Activated T-cell treated with anti-CD3 and anti-CD28 coated beads, Interleukin-2, amount 50 U/mL, for 72 hours (primary cell): Measurements from ENCODE around the gene EYA4. TPM values are rescaled to one million over a fixed set of nuclear protein-coding genes. Genes with fewer than 3 reads are reported as not detected.

Experiments
- ATAC-seq, 2 donors: fragments of 150-1000 bp; cut with Tn5 transposase; replicated peaks in 1 of 2; 2 replicates each; pipeline ENCODE4 v1.10.0; 2021; ENCODE audit warnings: moderate library complexity in 2 of 2, mild to moderate bottlenecking in 1 of 2
- DNase-seq, 2 donors: peaks; one replicate each; pipeline ENCODE4 v3.0.0; 2021 to 2022; ENCODE audit warnings: mixed read lengths in 1 of 2
- H3K27ac Mint-ChIP-seq: one replicate; pipeline ENCODE4 v1.8.0; 2022; ENCODE audit warnings: mild to moderate bottlenecking, moderate library complexity, mixed read lengths
- H3K27me3 Mint-ChIP-seq: one replicate; pipeline ENCODE4 v1.8.0; 2022; ENCODE audit warnings: low read depth, mixed read lengths
- H3K36me3 Mint-ChIP-seq, 2 donors: one replicate each; pipeline ENCODE4 v1.8.0; 2022; ENCODE audit warnings: mixed read lengths in 2 of 2, mild to moderate bottlenecking in 1 of 2; ENCODE audit not compliant: insufficient read depth in 2 of 2
- H3K4me1 Mint-ChIP-seq: one replicate; pipeline ENCODE4 v1.8.0; 2022; ENCODE audit warnings: low read depth, mixed read lengths
- H3K4me3 Mint-ChIP-seq, 2 donors: one replicate each; pipeline ENCODE4 v1.8.0; 2022; ENCODE audit warnings: mild to moderate bottlenecking in 2 of 2, mixed read lengths in 2 of 2, moderate library complexity in 2 of 2
- H3K9me3 Mint-ChIP-seq, 2 donors: one replicate each; pipeline ENCODE4 v1.8.0; 2022; ENCODE audit warnings: mixed read lengths in 2 of 2
- total RNA-seq, 2 donors: library from RNA; stranded (reverse); gene quantifications; one replicate each; pipeline ENCODE4 v1.2.3, GENCODE V29; 2022

The EYA4 gene
- total RNA-seq, 2 donors from 2014 or later, result not detected

DNA sequence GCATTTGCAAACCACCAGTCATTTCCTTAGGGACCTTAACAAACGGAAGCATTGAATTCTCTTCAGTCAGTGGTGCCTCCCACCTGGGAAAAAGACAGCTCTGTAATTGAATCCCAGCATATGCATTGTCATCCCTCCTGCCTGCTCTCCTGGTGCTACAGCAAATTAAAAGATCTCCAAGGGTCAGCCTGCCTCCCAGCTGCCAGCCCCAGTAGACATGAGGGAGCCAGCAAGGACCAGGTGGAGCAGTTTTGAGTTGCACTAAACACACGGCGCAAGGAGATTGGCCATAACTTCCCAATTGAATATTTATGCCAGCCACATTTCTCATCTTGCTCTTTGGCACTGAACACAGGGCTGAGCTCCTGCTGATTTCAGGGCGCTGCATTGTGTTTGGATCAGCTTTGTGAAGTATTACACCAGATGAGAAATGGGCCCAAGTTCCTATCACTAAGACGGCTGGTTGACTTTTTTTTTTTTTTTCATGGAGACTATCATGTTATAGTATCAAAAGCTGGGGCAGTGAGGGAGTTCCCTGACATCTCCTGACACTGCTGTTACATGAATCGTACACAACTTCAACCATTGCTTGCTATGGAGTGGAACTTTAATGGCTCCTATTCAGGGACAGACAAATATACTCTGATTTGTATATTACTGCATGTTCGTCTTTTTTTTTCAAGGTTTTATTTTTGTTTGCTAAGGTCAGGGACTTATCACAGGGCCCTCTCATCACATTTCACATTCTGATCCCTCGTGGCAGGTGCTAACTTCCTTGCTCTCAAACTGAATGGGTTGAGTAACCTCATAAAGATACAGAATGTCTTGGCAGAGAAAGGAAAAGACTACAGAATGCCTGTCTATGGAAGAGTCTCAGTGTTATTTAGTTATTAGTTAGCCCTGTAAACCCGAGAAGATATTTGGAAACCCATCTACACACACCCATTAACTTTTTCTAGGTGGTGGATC lies 191.1 kb downstream of the EYA4 start:
- Mint-ChIP-seq H3K36me3 (no peaks in the 10 kb centered on the region), H3K9me3 (no peaks in the 10 kb centered on the region), H3K4me1 (no peaks in the 10 kb centered on the region), H3K4me3 (no peak overlapping the region), H3K27ac (no peak overlapping the region), H3K27me3 (no peaks in the 10 kb centered on the region)
- ATAC-seq (no peak), DNase-seq (no peak)

DNA sequence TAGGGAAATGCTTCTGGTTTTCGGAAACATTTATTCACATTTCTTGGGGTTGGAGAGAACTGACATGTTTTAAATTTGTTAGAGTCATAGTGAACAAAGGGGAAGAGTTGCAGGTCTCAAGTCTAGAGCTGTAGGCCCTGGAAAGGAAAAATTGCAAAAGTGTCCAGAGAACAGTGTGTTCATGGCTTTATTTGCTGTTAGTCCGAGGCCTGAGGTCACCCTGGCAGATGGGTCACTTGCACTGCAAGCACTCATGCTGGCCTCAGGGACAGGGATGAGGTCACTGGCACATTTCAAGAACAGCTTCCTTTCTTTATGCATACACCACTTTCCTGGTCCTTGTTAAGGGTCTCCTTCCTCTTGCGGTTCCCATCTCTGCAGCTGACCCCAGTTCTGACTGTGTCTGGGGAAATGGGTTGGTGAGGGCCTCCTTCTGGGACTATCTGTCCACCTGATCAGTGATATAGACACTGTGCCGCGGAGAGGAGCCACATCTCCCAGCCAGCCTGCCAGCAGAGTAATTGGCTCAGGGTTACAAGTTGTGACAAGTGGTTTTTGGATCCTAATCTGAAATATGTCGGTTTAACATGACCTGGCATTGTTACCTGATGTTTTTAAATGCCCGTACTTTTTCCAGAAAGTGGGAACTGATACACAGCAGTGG lies 194.0 kb downstream of the EYA4 start:
- H3K4me1 Mint-ChIP-seq, result no peaks in the 10 kb centered on the region
- no peak overlapping the region for H3K27ac Mint-ChIP-seq
- no peaks in the 10 kb centered on the region for H3K27me3 Mint-ChIP-seq
- ATAC-seq (no peak), DNase-seq (no peak)
- no peak overlapping the region for H3K4me3 Mint-ChIP-seq
- no peaks in the 10 kb centered on the region for H3K9me3 Mint-ChIP-seq
- H3K36me3 Mint-ChIP-seq, result no peaks in the 10 kb centered on the region

DNA sequence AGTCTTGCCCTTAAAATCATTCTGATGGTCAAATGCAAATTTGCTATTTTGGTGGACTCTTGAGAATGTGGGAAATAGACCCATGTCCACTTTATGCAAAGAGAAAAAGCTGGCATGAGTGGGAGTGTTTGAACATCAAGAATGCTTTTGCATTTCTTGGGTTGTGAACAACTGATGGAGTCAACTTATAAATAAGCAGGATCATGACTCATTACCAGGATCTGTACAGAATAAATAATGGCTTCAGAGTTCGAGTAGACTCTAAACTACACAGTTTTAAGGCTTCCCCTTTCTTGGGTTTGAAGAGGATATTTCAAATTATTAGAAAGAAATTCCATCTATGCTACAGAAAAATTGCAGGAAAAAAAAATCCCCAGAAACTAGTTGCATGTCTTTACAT lies 195.5 kb downstream of the EYA4 start:
- H3K4me1 Mint-ChIP-seq, result no peaks in the 10 kb centered on the region
- no peak overlapping the region for H3K27ac Mint-ChIP-seq
- H3K36me3 Mint-ChIP-seq, result no peaks in the 10 kb centered on the region
- no peak overlapping the region for H3K4me3 Mint-ChIP-seq
- no peaks in the 10 kb centered on the region for H3K9me3 Mint-ChIP-seq
- ATAC-seq (no peak), DNase-seq (no peak)
- H3K27me3 Mint-ChIP-seq, result no peaks in the 10 kb centered on the region

DNA sequence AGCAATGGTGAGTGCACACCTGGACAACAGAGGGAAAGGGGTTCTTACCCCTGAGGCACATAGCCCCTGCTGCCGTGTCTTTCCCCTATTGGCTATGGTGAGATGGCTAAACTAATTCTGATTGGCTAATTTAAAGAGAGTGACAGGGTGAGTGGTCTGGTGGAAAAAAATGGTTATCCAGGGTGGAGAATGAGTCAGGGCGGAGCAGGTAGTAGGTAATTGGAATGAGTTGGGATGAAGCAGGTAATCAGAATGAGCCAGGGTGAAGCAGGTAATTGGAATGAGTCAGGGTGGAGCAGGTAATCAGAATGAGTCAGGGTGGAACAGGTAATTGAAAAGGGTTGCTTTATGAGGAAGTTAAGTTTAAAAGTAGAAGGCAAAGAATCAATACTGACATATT lies 200.3 kb downstream of the EYA4 start:
- no peak for ATAC-seq
- no peaks in the 10 kb centered on the region for H3K36me3 Mint-ChIP-seq
- H3K4me1 Mint-ChIP-seq, result no peaks in the 10 kb centered on the region
- no peaks in the 10 kb centered on the region for H3K9me3 Mint-ChIP-seq
- no peaks in the 10 kb centered on the region for H3K27me3 Mint-ChIP-seq
- no peak overlapping the region for H3K4me3 Mint-ChIP-seq
- DNase-seq, result no peak
- no peak overlapping the region for H3K27ac Mint-ChIP-seq

DNA sequence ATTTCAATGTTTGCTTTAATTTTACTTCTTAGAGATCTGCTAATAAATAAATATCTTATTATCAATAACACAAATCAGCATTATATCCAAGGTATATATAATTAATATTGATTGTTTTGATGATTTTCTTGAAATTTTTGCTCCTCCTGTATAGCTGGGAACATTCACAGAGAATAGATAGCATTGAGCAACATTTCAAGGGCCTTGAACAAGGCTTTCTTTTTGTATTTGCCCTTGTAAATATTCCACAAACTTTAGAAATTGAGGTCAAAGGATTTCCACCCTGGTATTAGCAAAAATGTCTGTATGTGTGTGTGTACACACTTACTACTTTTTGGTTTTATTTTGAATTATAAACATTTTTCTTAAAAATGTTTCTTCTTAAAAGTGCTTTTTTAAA lies 205.6 kb downstream of the EYA4 start:
- no peak for ATAC-seq
- H3K4me1 Mint-ChIP-seq, result no peaks in the 10 kb centered on the region
- H3K36me3 Mint-ChIP-seq, result no peaks in the 10 kb centered on the region
- H3K9me3 Mint-ChIP-seq, result no peaks in the 10 kb centered on the region
- H3K27me3 Mint-ChIP-seq, result no peaks in the 10 kb centered on the region
- H3K4me3 Mint-ChIP-seq, result no peak overlapping the region
- H3K27ac Mint-ChIP-seq, result no peak overlapping the region
- DNase-seq, result no peak

DNA sequence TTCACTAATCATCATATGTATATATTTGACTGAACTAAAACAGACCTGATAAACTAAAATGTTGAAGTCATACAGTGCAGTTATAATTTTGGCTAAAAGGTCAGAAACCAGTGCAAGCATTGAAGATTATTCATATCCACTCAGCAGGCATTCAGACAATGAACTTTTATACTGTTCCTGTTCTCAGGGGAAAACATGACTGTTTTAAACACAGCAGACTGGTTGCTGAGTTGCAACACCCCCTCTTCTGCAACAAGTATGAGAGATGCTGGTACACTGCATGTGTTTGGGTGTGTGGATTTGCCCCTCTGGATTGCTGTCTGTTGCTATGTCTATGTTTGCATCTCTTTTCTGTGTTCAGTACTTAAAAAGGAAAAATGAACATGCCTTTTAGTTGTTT lies 206.8 kb downstream of the EYA4 start:
- Mint-ChIP-seq H3K27me3 (no peaks in the 10 kb centered on the region), H3K4me1 (no peaks in the 10 kb centered on the region), H3K36me3 (no peaks in the 10 kb centered on the region), H3K9me3 (no peaks in the 10 kb centered on the region), H3K4me3 (no peak overlapping the region), H3K27ac (no peak overlapping the region)
- DNase-seq (no peak), ATAC-seq (no peak)

DNA sequence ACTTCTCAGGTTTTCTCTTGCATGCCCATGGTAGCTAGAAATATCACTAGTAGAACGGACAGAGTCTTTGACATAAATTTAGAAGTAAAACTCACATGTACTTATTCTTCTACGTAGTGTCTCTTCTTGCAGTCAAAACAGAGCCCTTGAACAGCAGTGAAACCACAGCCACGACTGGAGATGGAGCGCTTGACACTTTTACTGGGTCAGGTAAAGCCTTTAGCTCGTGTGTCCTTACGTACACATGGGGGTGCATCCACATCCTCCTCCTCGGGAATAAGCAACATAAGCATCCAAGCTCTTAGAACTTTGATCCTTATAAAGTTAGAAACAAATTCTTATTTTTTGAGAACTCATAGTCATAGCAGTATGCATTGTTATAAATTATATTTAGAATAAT lies 215.3 kb downstream of the EYA4 start:
- Mint-ChIP-seq H3K9me3 (no peaks in the 10 kb centered on the region), H3K27me3 (no peaks in the 10 kb centered on the region), H3K27ac (no peak overlapping the region), H3K4me3 (no peak overlapping the region), H3K4me1 (no peaks in the 10 kb centered on the region), H3K36me3 (no peaks in the 10 kb centered on the region)
- DNase-seq, result no peak
- ATAC-seq, result no peak

DNA sequence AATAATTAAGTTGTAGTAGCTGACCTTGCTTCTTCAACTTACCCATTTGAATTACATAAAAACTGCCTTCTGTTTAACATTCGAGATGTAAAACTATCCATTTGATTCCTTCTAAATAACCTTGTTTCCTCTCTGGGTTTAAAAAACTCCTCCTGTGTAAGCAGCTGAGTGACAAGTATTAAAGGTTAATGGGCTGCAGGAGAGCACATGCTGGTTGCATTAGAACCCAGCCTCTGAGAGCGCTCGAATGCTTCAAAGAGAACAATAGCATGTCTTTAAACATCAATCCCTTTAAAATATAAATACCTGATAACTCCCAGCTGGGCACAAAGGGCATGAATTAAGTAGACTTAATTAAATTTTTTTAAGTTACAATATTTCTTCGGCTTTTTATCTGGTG lies 215.8 kb downstream of the EYA4 start:
- Mint-ChIP-seq H3K27me3 (no peaks in the 10 kb centered on the region), H3K4me3 (no peak overlapping the region), H3K27ac (no peak overlapping the region), H3K4me1 (no peaks in the 10 kb centered on the region), H3K36me3 (no peaks in the 10 kb centered on the region), H3K9me3 (no peaks in the 10 kb centered on the region)
- DNase-seq, result no peak
- ATAC-seq, result no peak

DNA sequence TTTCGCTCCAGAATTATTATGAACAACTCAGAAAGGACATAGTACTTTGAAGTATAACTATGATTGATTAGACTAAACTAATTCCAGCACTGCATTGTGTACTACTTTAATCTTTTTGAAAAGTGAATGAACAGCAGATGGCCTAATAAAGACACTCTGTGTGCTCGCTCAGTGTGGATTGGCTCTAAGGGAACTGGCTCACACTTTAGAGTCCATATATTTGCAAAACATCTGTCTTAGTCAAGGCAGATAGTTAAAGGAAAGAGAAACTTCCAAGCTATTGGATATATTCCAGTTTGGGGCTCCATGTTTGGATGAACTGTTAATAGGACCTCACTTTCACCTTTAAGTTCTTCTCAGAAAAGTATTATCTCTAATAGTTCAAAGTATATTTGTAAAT lies 218.9 kb downstream of the EYA4 start:
- H3K4me3 Mint-ChIP-seq, result no peak overlapping the region
- no peak for DNase-seq
- H3K9me3 Mint-ChIP-seq, result no peaks in the 10 kb centered on the region
- no peaks in the 10 kb centered on the region for H3K4me1 Mint-ChIP-seq
- no peaks in the 10 kb centered on the region for H3K36me3 Mint-ChIP-seq
- ATAC-seq, result no peak
- no peak overlapping the region for H3K27ac Mint-ChIP-seq
- H3K27me3 Mint-ChIP-seq, result no peaks in the 10 kb centered on the region

DNA sequence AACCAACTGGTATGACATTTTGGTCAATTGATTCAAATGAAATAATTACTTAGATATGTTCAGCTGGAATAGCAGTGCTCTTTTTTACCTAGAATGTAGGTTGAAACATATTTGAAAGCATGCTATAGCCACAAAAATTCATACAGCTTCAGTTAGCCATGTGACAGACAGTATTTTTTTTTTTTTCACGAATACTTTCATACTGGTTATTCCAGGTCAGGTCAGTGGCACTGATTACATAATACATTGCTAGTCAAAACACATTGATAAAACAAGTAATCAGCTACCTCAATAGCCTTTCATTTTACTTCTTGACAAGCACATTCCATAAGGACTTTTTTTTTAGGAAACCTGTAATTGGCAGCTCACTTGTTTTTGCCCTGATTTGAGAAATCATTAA lies 222.6 kb downstream of the EYA4 start:
- ATAC-seq (no peak), DNase-seq (no peak)
- Mint-ChIP-seq H3K9me3 (peaks cover 0 to 1% of the 10 kb centered on the region in 2 donors), H3K4me1 (no peaks in the 10 kb centered on the region), H3K4me3 (no peak overlapping the region), H3K36me3 (no peaks in the 10 kb centered on the region), H3K27me3 (no peaks in the 10 kb centered on the region), H3K27ac (no peak overlapping the region)

DNA sequence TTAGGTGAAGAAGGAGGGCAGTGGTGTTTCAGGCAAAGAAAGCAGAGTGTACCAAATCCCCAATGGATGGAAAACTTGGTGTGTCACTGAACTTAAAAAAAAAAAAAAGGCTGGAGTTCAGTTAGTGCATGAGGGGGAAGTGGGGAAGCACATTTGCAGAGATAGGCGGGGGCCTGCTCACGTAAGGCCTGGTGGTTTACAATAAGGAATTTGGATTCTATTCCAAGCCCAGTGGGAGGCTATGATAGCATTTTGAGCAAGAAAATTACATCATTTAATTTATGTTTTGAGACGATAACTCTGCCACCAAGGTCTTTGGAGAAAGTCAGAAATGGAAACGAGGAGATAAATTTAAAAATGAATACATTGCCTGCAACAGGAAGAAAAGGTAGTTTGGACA lies 225.5 kb downstream of the EYA4 start:
- Mint-ChIP-seq H3K27ac (no peak overlapping the region), H3K36me3 (no peaks in the 10 kb centered on the region), H3K27me3 (no peaks in the 10 kb centered on the region), H3K4me1 (no peaks in the 10 kb centered on the region), H3K9me3 (peaks cover 0 to 1% of the 10 kb centered on the region in 2 donors), H3K4me3 (no peak overlapping the region)
- ATAC-seq (no peak), DNase-seq (no peak)

DNA sequence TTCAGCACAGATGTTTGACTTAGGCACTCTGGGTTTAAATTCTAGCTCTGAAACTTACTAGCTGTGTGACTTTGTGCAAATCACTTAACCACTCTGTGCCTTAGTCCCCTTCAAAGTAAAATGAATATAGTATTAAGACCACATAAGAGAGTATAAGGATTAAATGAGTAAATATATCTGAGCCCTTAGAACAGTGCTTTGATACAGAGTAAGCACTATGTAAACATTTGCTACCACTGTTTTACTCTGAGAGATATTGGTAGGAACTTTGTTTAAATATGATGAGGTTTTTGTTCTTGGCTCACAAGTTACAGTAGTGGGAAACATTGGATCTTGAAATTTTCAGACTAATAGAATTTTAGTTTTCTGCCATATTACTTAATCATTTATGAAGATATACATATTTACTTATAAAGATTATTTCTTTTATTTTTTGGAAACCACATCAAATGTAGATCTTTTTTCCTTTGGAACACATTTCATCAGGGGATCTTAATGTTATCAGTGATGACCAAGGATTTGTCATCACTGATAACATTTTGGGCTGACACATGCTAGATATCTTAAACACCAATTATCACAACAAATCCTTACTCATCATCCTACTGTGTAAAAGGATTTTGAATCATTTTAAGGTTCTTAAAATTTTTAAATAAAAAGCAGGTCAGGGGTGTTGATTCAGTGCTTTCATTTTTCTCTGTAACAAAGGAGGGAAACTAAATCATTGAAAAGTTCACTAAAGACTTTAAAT lies 226.2 kb downstream of the EYA4 start:
- H3K4me3 Mint-ChIP-seq, result no peak overlapping the region
- H3K4me1 Mint-ChIP-seq, result no peaks in the 10 kb centered on the region
- no peaks in the 10 kb centered on the region for H3K27me3 Mint-ChIP-seq
- DNase-seq (no peak), ATAC-seq (no peak)
- peaks cover 0 to 1% of the 10 kb centered on the region in 2 donors for H3K9me3 Mint-ChIP-seq
- H3K27ac Mint-ChIP-seq, result no peak overlapping the region
- no peaks in the 10 kb centered on the region for H3K36me3 Mint-ChIP-seq

DNA sequence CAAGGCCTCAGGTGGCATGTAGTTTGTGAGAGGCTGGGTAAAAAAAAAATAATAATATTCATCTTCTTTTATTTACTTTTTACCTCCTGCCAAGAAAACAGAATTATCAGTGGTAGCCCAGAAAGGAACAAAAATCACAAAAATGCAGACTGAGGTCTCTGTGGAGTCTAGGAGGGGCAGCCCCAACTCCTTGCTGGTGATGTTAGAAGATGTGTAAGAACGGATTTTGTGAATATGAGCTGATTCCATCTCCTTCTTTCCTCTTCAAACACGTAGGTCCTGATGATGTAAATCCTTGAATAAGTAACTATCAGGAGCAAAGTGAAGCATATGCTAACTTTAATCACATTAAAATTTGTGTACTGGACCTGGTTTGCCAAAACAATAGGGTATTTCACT lies 226.8 kb downstream of the EYA4 start:
- Mint-ChIP-seq H3K4me3 (no peak overlapping the region), H3K27ac (no peak overlapping the region), H3K9me3 (peaks cover 0 to 1% of the 10 kb centered on the region in 2 donors), H3K27me3 (no peaks in the 10 kb centered on the region), H3K36me3 (no peaks in the 10 kb centered on the region), H3K4me1 (no peaks in the 10 kb centered on the region)
- ATAC-seq (no peak), DNase-seq (no peak)
